Liver (tissue), 9 donors: Measurements from ENCODE around the gene CEMP1. TPM values are rescaled to one million over a fixed set of nuclear protein-coding genes. Genes with fewer than 3 reads are reported as not detected.

ENCODE experiments used
- DNase-seq: peaks from one replicate; pipeline ENCODE4 v3.0.0-alpha.2; 2017; ENCODE audit warnings: low spot score
- H3K27ac ChIP-seq, 2 donors: one replicate each; pipeline ENCODE4 v1.7.0; 2013; ENCODE audit warnings: inconsistent platforms in 2 of 2, low read length in 2 of 2, control low read depth in 1 of 2, low read depth in 1 of 2, mild to moderate bottlenecking in 1 of 2
- H3K27me3 ChIP-seq, 4 donors: one replicate each; pipeline versions ENCODE4 v1.6.1 to v1.7.0; 2013; ENCODE audit warnings: low read length in 3 of 4, inconsistent platforms in 1 of 4, mild to moderate bottlenecking in 1 of 4, moderate library complexity in 1 of 4; ENCODE audit not compliant: control insufficient read depth in 4 of 4, insufficient read depth in 4 of 4
- H3K36me3 ChIP-seq, 4 donors: one replicate each; pipeline versions ENCODE4 v1.6.1 to v1.7.0; 2013; ENCODE audit warnings: low read length in 3 of 4, mild to moderate bottlenecking in 3 of 4, low read depth in 1 of 4, moderate library complexity in 1 of 4; ENCODE audit not compliant: control insufficient read depth in 4 of 4, insufficient read depth in 3 of 4
- H3K4me1 ChIP-seq, 4 donors: one replicate each; pipeline versions ENCODE4 v1.6.1 to v1.7.0; 2013; ENCODE audit warnings: low read length in 3 of 4, mild to moderate bottlenecking in 3 of 4, moderate library complexity in 1 of 4; ENCODE audit not compliant: control insufficient read depth in 4 of 4, insufficient read depth in 4 of 4
- H3K4me3 ChIP-seq, 3 donors: one replicate each; pipeline versions ENCODE4 v1.6.1 to v1.7.0; 2013; ENCODE audit warnings: low read length in 3 of 3, control low read depth in 1 of 3, low read depth in 1 of 3, mild to moderate bottlenecking in 1 of 3
- H3K9ac ChIP-seq, 2 donors: one replicate each; pipeline ENCODE4 v1.7.0; 2013; ENCODE audit warnings: low read length in 2 of 2, mild to moderate bottlenecking in 2 of 2, moderate library complexity in 2 of 2, control low read depth in 1 of 2, low read depth in 1 of 2
- H3K9me3 ChIP-seq, 4 donors: one replicate each; pipeline versions ENCODE4 v1.6.1 to v1.7.0; 2013; ENCODE audit warnings: low read length in 3 of 4; ENCODE audit not compliant: control insufficient read depth in 4 of 4
- EGR1 ChIP-seq, 2 donors: IDR thresholded peaks; 2 replicates each; pipeline ENCODE4 v1.6.1; 2016 to 2018; ENCODE audit warnings: antibody characterized with exemption in 2 of 2, low read depth in 2 of 2
- FOXA2 ChIP-seq: IDR thresholded peaks from 2 replicates; pipeline ENCODE4 v1.6.1; 2016; ENCODE audit warnings: antibody characterized with exemption
- GABPA ChIP-seq, 2 donors: IDR thresholded peaks in 1 of 2; conservative IDR thresholded peaks in 1 of 2; 2 replicates each; pipeline ENCODE4 v1.6.1; 2016; ENCODE audit warnings: antibody characterized with exemption in 2 of 2, mild to moderate bottlenecking in 1 of 2, moderate library complexity in 1 of 2
- HNF4G ChIP-seq: IDR thresholded peaks from 2 replicates; pipeline ENCODE4 v1.6.1; 2016; ENCODE audit warnings: antibody characterized with exemption
- JUND ChIP-seq, 2 donors: IDR thresholded peaks; 2 replicates each; pipeline ENCODE4 v1.6.1; 2016; ENCODE audit warnings: antibody characterized with exemption in 2 of 2
- NR2F2 ChIP-seq: IDR thresholded peaks from 2 replicates; pipeline ENCODE4 v1.6.1; 2016; ENCODE audit warnings: antibody characterized with exemption
- RAD21 ChIP-seq, 2 donors: IDR thresholded peaks; 2 replicates each; pipeline ENCODE4 v1.6.1; 2016; ENCODE audit warnings: antibody characterized with exemption in 2 of 2, mild to moderate bottlenecking in 2 of 2
- RXRA ChIP-seq, 2 donors: IDR thresholded peaks; 2 replicates each; pipeline ENCODE4 v1.6.1; 2017 to 2018; ENCODE audit warnings: antibody characterized with exemption in 2 of 2, mild to moderate bottlenecking in 1 of 2
- SP1 ChIP-seq: IDR thresholded peaks from 2 replicates; pipeline ENCODE4 v1.6.1; 2018; ENCODE audit warnings: antibody characterized with exemption, mild to moderate bottlenecking
- YY1 ChIP-seq: IDR thresholded peaks from 2 replicates; pipeline ENCODE4 v1.6.1; 2016; ENCODE audit warnings: antibody characterized with exemption, mild to moderate bottlenecking
- WGBS: extraction: QIAGEN DNeasy Blood & Tissue Kit; methylation state at CpG from one replicate; pipeline ENCODE4 v1.1.7; 2013; 5-methylcytosine and 5-hydroxymethylcytosine counted together
- polyA plus RNA-seq, 2 donors: library from polyadenylated mRNA; stranded (reverse) in 1 of 2; unstranded in 1 of 2; fragments of 200-250 nt in 1 of 2; fragments of >200 nt in 1 of 2; fragmentation: Nextera tagmentation in 1 of 2; extraction: Ambion mirVana in 1 of 2; gene quantifications; one replicate each; pipeline versions ENCODE4 v1.2.1 to v1.2.3, GENCODE V29; 2013 to 2015
- total RNA-seq, 2 donors: library from RNA; depleted of rRNA; stranded (reverse); fragments of >200 nt; gene quantifications; one replicate each; pipeline ENCODE4 v1.2.3, GENCODE V29; 2014
- TF ChIP-seq, protein P1 (sequence below): IDR thresholded peaks from 2 replicates; pipeline ENCODE4 v1.6.1; 2016; ENCODE audit warnings: antibody characterized with exemption, mild to moderate bottlenecking
- TF ChIP-seq, protein P2 (sequence below): IDR thresholded peaks from 2 replicates; pipeline ENCODE4 v1.6.1; 2016; ENCODE audit warnings: antibody characterized with exemption
- TF ChIP-seq, protein P3 (sequence below): IDR thresholded peaks from 2 replicates; pipeline ENCODE4 v1.6.1; 2016; ENCODE audit warnings: antibody characterized with exemption
- TF ChIP-seq, protein P4 (sequence below): IDR thresholded peaks from 2 replicates; pipeline ENCODE4 v1.6.1; 2016; ENCODE audit warnings: antibody characterized with exemption
- donor health status: healthy.
- donor health status: healthy.
- donor health status: healthy.
- donor health status: healthy.
- donor health status: healthy.

The CEMP1 gene
- total and polyA plus RNA-seq, 4 donors = 0.06 to 1.6 (median 0.20) TPM

DNA sequence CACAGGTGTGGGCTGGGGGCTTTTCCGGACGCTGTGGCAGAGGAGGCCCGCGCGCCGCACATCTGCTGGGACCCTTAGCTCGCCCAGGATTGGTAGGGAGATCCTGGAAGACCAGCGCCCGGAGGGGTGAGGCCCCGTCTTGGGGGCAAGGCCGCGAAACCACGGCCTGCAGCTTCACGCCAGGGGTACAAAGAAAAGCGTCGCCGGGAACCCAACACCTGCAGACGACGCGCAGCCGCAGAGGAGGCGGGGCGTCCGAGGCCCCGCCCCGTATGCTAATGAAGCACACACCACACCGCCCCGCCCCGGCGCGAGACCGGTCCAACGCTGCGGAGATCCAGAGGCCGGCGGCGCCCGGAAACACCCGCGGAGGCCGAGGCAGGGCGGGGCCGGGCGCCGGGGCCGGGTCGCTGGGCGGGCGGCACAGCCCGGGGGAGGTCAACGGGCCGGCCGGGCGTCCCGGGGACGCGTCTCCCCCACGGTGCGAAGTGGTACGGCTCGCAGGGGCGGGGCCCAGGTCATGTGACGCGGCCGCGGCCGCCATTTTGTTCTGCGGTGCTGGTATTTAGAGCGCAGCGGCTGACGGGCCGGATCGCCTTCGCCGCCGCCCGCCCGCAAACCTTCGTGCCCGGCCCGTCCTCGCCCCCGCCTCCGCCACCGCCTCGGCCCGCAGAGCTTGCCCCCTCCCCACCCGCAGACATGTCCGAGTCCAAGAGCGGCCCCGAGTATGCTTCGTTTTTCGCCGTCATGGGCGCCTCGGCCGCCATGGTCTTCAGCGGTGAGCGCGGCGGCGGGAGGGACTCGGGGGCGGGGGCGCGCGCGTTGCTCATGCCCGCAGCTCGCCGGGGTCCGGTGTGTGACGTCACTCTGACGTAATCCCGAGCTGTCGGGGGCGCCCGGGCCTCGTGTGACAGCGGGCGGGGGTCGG is 17.5 kb downstream of the CEMP1 start, which contains the start of gene ATP6V0C:
Gene ATP6V0C (plus strand): TSS at position 548 of the 928 bp plus-strand sequence. CDS start 152 bp downstream, at position 700.
- 2% methylated on average over 122 of the region's 122 CpGs for WGBS
- H3K9ac ChIP-seq = peak within 1 kb of the TSS; percentile 81 to 83
- H3K4me3 ChIP-seq = peak within 1 kb of the TSS; percentile 56 to 92 (median 91)
- H3K27me3 ChIP-seq = no peaks in the 10 kb centered on the region
- TF ChIP-seq EGR1 (IDR thresholded peaks at IDR 0.05; ENCODE audit: low read depth in 2 of 2) (no peak), SP1 (peak; percentile 26), GABPA (IDR thresholded peaks at IDR 0.05 in 1 of 2, conservative IDR thresholded peaks at IDR 0.05 in 1 of 2) (no peak), YY1 (peak; percentile 97)
- TF ChIP-seq, protein P1, sequence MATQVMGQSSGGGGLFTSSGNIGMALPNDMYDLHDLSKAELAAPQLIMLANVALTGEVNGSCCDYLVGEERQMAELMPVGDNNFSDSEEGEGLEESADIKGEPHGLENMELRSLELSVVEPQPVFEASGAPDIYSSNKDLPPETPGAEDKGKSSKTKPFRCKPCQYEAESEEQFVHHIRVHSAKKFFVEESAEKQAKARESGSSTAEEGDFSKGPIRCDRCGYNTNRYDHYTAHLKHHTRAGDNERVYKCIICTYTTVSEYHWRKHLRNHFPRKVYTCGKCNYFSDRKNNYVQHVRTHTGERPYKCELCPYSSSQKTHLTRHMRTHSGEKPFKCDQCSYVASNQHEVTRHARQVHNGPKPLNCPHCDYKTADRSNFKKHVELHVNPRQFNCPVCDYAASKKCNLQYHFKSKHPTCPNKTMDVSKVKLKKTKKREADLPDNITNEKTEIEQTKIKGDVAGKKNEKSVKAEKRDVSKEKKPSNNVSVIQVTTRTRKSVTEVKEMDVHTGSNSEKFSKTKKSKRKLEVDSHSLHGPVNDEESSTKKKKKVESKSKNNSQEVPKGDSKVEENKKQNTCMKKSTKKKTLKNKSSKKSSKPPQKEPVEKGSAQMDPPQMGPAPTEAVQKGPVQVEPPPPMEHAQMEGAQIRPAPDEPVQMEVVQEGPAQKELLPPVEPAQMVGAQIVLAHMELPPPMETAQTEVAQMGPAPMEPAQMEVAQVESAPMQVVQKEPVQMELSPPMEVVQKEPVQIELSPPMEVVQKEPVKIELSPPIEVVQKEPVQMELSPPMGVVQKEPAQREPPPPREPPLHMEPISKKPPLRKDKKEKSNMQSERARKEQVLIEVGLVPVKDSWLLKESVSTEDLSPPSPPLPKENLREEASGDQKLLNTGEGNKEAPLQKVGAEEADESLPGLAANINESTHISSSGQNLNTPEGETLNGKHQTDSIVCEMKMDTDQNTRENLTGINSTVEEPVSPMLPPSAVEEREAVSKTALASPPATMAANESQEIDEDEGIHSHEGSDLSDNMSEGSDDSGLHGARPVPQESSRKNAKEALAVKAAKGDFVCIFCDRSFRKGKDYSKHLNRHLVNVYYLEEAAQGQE = no peak
- peak; percentile 95 for DNase-seq
- H3K27ac ChIP-seq = peak within 1 kb of the TSS; percentile 96 to 97
- no peaks in the 10 kb centered on the region for H3K9me3 ChIP-seq
- H3K36me3 ChIP-seq = no peaks in the 10 kb centered on the region
- H3K4me1 ChIP-seq = peaks cover 15 to 50% (median 44%) of the 10 kb centered on the region in 4 donors

DNA sequence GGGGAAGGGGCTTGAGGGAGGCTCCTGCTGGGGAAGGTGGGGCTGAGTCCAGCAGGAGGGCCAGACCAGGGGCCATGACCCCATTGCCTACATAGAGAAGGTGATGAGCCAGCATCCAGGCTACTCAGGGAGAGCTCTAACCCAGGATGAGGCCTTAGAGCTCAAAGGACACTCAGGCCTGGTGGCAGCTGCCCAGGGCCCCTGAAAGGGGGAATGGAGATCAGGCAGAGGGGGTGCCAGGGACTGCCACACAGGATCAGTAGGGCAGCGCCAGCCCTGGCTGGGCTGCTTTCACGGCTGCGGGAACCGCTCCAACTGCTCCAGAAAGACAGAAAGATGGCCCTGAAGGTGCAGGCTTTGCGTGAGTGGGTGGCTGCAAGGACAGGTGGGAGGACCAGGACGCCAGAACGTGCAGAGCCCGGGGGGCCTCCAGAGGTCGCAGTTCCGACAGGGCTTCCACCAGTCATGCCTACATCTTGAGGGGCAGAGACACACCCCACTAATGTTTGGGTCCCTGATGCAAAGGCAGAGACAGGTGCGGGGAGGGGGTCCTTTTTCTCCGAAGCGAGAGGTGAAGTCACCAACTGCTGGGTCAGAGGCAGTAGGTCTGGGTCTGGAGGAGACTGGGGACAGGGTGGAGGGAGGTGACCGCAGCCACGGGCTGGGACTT is 18.3 kb downstream of the CEMP1 start:
- 68% methylated on average over 15 of the region's 15 CpGs for WGBS
- no peak overlapping the region for H3K4me3 ChIP-seq
- DNase-seq = no peak
- TF ChIP-seq JUND (IDR thresholded peaks at IDR 0.05) (no peak), HNF4G (no peak), FOXA2 (no peak), RXRA (IDR thresholded peaks at IDR 0.05) (no peak), EGR1 (IDR thresholded peaks at IDR 0.05; ENCODE audit: low read depth in 2 of 2) (no peak), NR2F2 (no peak), RAD21 (IDR thresholded peaks at IDR 0.05) (no peak)
- TF ChIP-seq, protein P2, sequence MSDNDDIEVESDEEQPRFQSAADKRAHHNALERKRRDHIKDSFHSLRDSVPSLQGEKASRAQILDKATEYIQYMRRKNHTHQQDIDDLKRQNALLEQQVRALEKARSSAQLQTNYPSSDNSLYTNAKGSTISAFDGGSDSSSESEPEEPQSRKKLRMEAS = no peak
- TF ChIP-seq, protein P1 = no peak
- TF ChIP-seq, protein P3, sequence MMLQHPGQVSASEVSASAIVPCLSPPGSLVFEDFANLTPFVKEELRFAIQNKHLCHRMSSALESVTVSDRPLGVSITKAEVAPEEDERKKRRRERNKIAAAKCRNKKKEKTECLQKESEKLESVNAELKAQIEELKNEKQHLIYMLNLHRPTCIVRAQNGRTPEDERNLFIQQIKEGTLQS = no peak
- TF ChIP-seq, protein P4, sequence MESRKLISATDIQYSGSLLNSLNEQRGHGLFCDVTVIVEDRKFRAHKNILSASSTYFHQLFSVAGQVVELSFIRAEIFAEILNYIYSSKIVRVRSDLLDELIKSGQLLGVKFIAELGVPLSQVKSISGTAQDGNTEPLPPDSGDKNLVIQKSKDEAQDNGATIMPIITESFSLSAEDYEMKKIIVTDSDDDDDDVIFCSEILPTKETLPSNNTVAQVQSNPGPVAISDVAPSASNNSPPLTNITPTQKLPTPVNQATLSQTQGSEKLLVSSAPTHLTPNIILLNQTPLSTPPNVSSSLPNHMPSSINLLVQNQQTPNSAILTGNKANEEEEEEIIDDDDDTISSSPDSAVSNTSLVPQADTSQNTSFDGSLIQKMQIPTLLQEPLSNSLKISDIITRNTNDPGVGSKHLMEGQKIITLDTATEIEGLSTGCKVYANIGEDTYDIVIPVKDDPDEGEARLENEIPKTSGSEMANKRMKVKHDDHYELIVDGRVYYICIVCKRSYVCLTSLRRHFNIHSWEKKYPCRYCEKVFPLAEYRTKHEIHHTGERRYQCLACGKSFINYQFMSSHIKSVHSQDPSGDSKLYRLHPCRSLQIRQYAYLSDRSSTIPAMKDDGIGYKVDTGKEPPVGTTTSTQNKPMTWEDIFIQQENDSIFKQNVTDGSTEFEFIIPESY = no peak
- H3K9me3 ChIP-seq = no peaks in the 10 kb centered on the region
- no peaks in the 10 kb centered on the region for H3K27me3 ChIP-seq
- peak overlapping the region; percentile 4 to 48 for H3K27ac ChIP-seq
- H3K4me1 ChIP-seq = peaks cover 11 to 42% (median 36%) of the 10 kb centered on the region in 4 donors
- no peak overlapping the region for H3K9ac ChIP-seq
- H3K36me3 ChIP-seq = no peaks in the 10 kb centered on the region
